A549 (cell line): ENCODE data around the gene ADGRL2. TPM values are rescaled to one million over a fixed set of nuclear protein-coding genes. Genes with fewer than 3 reads are reported as not detected.

Experiments
- ATAC-seq, 2 experiments: fragments of 200-7000 bp in 1 of 2; fragments of >200 bp in 1 of 2; cut with Nextera tagmentation in 1 of 2; cut with Tn5 transposase in 1 of 2; 3 replicates each; pipeline versions ENCODE4 v1.8.0 to v1.9.1; 2018 to 2020; ENCODE audit warnings: mild to moderate bottlenecking in 1 of 2, moderate library complexity in 1 of 2
- CTCF ChIA-PET: fragments of 300-600 bp; sonication (Branson Sonifier 250); formaldehyde crosslinking; extraction: SDS; loops from one replicate; lab custom pipeline; 2021; ENCODE audit warnings: antibody characterized with exemption, inconsistent platforms; lab: Yijun Ruan, JAX
- POLR2A ChIA-PET: fragments of 350-600 bp; formaldehyde crosslinking; extraction: SDS; loops from one replicate; lab custom pipeline; 2021; ENCODE audit warnings: antibody characterized with exemption, inconsistent platforms; lab: Yijun Ruan, JAX
- DNase-seq, 2 experiments: peaks; one replicate each; pipeline versions ENCODE4 v3.0.0 to v3.0.0-alpha.2; 2011 to 2016; ENCODE audit warnings: low read depth in 1 of 2, low spot score in 1 of 2
- FAIRE-seq: peaks from 2 replicates; lab custom pipeline; 2011; peaks lifted over from hg19 to GRCh38; lab: Jason Lieb, UNC
- H3K27ac ChIP-seq, 2 experiments: fragments of >200 bp; sonication (Bioruptor Twin); formaldehyde crosslinking; 3 replicates each; pipeline ENCODE4 v1.5.1; 2016 to 2017
- H3K4me1 ChIP-seq: fragments of >200 bp; sonication (Bioruptor Twin); formaldehyde crosslinking; 3 replicates; pipeline ENCODE4 v1.6.1; 2016
- H3K4me2 ChIP-seq: fragments of >200 bp; sonication (Bioruptor Twin); formaldehyde crosslinking; 3 replicates; pipeline ENCODE4 v1.6.1; 2016
- H3K4me3 ChIP-seq: fragments of >200 bp; sonication (Bioruptor Twin); formaldehyde crosslinking; 3 replicates; pipeline ENCODE4 v1.5.1; 2016
- H3K9me3 ChIP-seq: fragments of >200 bp; sonication (Bioruptor Twin); formaldehyde crosslinking; 3 replicates; pipeline ENCODE4 v1.6.1; 2016
- ATOH8 ChIP-seq: fragments of 250-450 bp; sonication (Bioruptor Pico); IDR thresholded peaks from 2 replicates; pipeline ENCODE4 v1.5.0; 2020; ENCODE audit warnings: low read depth, mild to moderate bottlenecking, moderate library complexity
- BCL3 ChIP-seq: fragments of >200 bp; sonication (Bioruptor Twin); formaldehyde crosslinking; IDR thresholded peaks from 3 replicates; pipeline ENCODE4 v1.6.1; 2016
- CEBPB ChIP-seq, 2 experiments: fragments of >200 bp in 1 of 2; sonication (Bioruptor Twin) in 1 of 2; formaldehyde crosslinking in 1 of 2; IDR thresholded peaks; 2 replicates each; pipeline ENCODE4 v1.6.1; 2012 to 2016
- E2F6 ChIP-seq: IDR thresholded peaks from 2 replicates; pipeline ENCODE4 v1.6.1; 2012; ENCODE audit warnings: low read depth, borderline replicate concordance
- EHMT2 ChIP-seq: fragments of 200-600 bp; sonication (generic); IDR thresholded peaks from 2 replicates; pipeline ENCODE4 v1.6.1; 2016; ENCODE audit warnings: antibody characterized with exemption, low read depth, mild to moderate bottlenecking, moderate library complexity
- EP300 ChIP-seq, 2 experiments: fragments of >200 bp; sonication (Bioruptor Twin); formaldehyde crosslinking; IDR thresholded peaks; 2 replicates in 1 of 2; 3 replicates in 1 of 2; pipeline ENCODE4 v1.6.1; 2016 to 2017
- FOSB ChIP-seq: fragments of 250-450 bp; sonication (Bioruptor Pico); IDR thresholded peaks from 2 replicates; pipeline ENCODE4 v1.5.0; 2020; ENCODE audit warnings: mild to moderate bottlenecking, moderate library complexity
- FOSL2 ChIP-seq, 2 experiments: fragments of 450-650 bp in 1 of 2; fragments of >200 bp in 1 of 2; sonication (Bioruptor Twin) in 1 of 2; formaldehyde crosslinking; IDR thresholded peaks; 2 replicates each; pipeline versions ENCODE4 v1.5.0 to v1.6.1; 2016 to 2020; ENCODE audit warnings: mild to moderate bottlenecking in 1 of 2, moderate library complexity in 1 of 2
- GATA3 ChIP-seq: IDR thresholded peaks from 2 replicates; pipeline ENCODE4 v1.6.1; 2012; ENCODE audit warnings: borderline replicate concordance
- HDAC2 ChIP-seq: fragments of 200-600 bp; sonication (generic); IDR thresholded peaks from 2 replicates; pipeline ENCODE4 v1.6.1; 2016
- HEYL ChIP-seq: fragments of 250-450 bp; sonication (Bioruptor Pico); IDR thresholded peaks from 2 replicates; pipeline ENCODE4 v1.8.0; 2021; ENCODE audit warnings: mild to moderate bottlenecking, moderate library complexity
- HOXA7 ChIP-seq: fragments of 250-450 bp; sonication (Bioruptor Pico); IDR thresholded peaks from 2 replicates; pipeline ENCODE4 v1.5.0; 2020; ENCODE audit warnings: mild to moderate bottlenecking, moderate library complexity
- HOXB5 ChIP-seq: fragments of 250-450 bp; sonication (Bioruptor Pico); IDR thresholded peaks from 2 replicates; pipeline ENCODE4 v1.5.0; 2020; ENCODE audit warnings: mild to moderate bottlenecking, moderate library complexity
- JUN ChIP-seq, 2 experiments: fragments of >200 bp; sonication (Bioruptor Twin); formaldehyde crosslinking; IDR thresholded peaks; 2 replicates in 1 of 2; 3 replicates in 1 of 2; pipeline ENCODE4 v1.6.1; 2016 to 2017
- KDM1A ChIP-seq: fragments of 200-600 bp; sonication (generic); IDR thresholded peaks from 2 replicates; pipeline ENCODE4 v1.6.1; 2016; ENCODE audit warnings: low read depth, mild to moderate bottlenecking
- KDM5A ChIP-seq: fragments of 200-600 bp; sonication (generic); IDR thresholded peaks from 2 replicates; pipeline ENCODE4 v1.6.1; 2016; ENCODE audit warnings: antibody characterized with exemption, mild to moderate bottlenecking
- MAX ChIP-seq: IDR thresholded peaks from 2 replicates; pipeline ENCODE4 v1.6.1; 2012
- MAZ ChIP-seq: fragments of 150-350 bp; IDR thresholded peaks from 2 replicates; pipeline ENCODE4 v1.6.1; 2014; ENCODE audit warnings: antibody characterized with exemption, low read depth, low read length, borderline replicate concordance
- PHF8 ChIP-seq: fragments of 200-600 bp; sonication (generic); IDR thresholded peaks from 2 replicates; pipeline ENCODE4 v1.6.1; 2016; ENCODE audit warnings: low read depth, mild to moderate bottlenecking, antibody characterized with exemption, moderate library complexity, borderline replicate concordance
- REST ChIP-seq: fragments of 200-600 bp; sonication (generic); IDR thresholded peaks from 2 replicates; pipeline ENCODE4 v1.6.1; 2016; ENCODE audit warnings: antibody characterized with exemption, mild to moderate bottlenecking, moderate library complexity
- RNF2 ChIP-seq: fragments of 200-600 bp; sonication (generic); IDR thresholded peaks from 2 replicates; pipeline ENCODE4 v1.6.1; 2016; ENCODE audit warnings: low read depth, mild to moderate bottlenecking, antibody characterized with exemption, moderate library complexity, borderline replicate concordance
- SREBF2 ChIP-seq: fragments of 450-650 bp; IDR thresholded peaks from 2 replicates; pipeline ENCODE4 v1.6.1; 2014; ENCODE audit warnings: mild to moderate bottlenecking, moderate library complexity
- TFCP2L1 ChIP-seq: fragments of 250-450 bp; sonication (Bioruptor Pico); IDR thresholded peaks from 2 replicates; pipeline ENCODE4 v1.5.0; 2021; ENCODE audit warnings: mild to moderate bottlenecking
- ZFP36 ChIP-seq: fragments of 450-650 bp; IDR thresholded peaks from 2 replicates; pipeline ENCODE4 v1.6.1; 2014; ENCODE audit warnings: borderline replicate concordance; ENCODE audit not compliant: partially characterized antibody
- ZNF302 ChIP-seq: fragments of 250-450 bp; sonication (Bioruptor Pico); IDR thresholded peaks from 2 replicates; pipeline ENCODE4 v1.9.0; 2021; ENCODE audit warnings: inconsistent platforms, mild to moderate bottlenecking, moderate library complexity
- ZSCAN20 ChIP-seq: fragments of 250-450 bp; sonication (Bioruptor Pico); IDR thresholded peaks from 2 replicates; pipeline ENCODE4 v1.8.0; 2022; ENCODE audit warnings: mild to moderate bottlenecking, moderate library complexity
- WGBS: methylation state at CpG from one replicate; pipeline ENCODE4 v1.1.6; 2017; ENCODE audit errors: missing lambda C conversion rate; 5-methylcytosine and 5-hydroxymethylcytosine counted together
- polyA plus RNA-seq, 4 experiments: library from polyadenylated mRNA; depleted of rRNA in 3 of 4; stranded (reverse); fragments of >200 nt; fragmentation: RNase III in 1 of 4; extraction: RNeasy Plus Mini Kit Qiagen cat#74134 plus additional on column Dnase treatment in 1 of 4; gene quantifications; 2 replicates in 3 of 4; 3 replicates in 1 of 4; pipeline ENCODE4 v1.2.3, GENCODE V29; 2011 to 2017

Gene ADGRL2
- polyA plus RNA-seq, 2 of the 4 experiments (the other 2 are of a cell fraction), result 12.8 to 24.1 TPM

- no peak for FAIRE-seq
- POLR2A ChIA-PET, result no interaction called here
- Histone ChIP-seq H3K27ac (no peak overlapping the region), H3K9me3 (no peaks in the 10 kb centered on the region), H3K4me3 (no peak overlapping the region), H3K4me1 (0 out of 3 replicates have a peak, but pooled peaks cover 4% of the 10 kb centered on the region), H3K4me2 (no peak overlapping the region)
- no peak for TF ChIP-seq KDM5A
- TF ChIP-seq BCL3, result no peak
- TF ChIP-seq MAX, result no peak
- TF ChIP-seq PHF8, result no peak
- TF ChIP-seq KDM1A, result no peak
- ATAC-seq, result no peak
- DNase-seq, result no peak
- CTCF ChIA-PET, result interaction anchor here (0.6 kb wide), 1 partner anchor 49 kb away, joined by 3 read pairs; no protein-coding TSS in a partner anchor
- 73% methylated on average over 3 of the region's 3 CpGs for WGBS
Observed at GRCh38 chr1:81912383-81912782, 111.6 kb downstream of the ADGRL2 start.

GRCh38 chr1:81915937-81916336 is 115.2 kb downstream of the ADGRL2 start:
- Histone ChIP-seq H3K9me3 (no peaks in the 10 kb centered on the region), H3K27ac (no peak overlapping the region), H3K4me3 (no peak overlapping the region), H3K4me2 (no peak overlapping the region), H3K4me1 (0 out of 3 replicates have a peak, but pooled peaks cover 4% of the 10 kb centered on the region)
- 57% methylated on average over 3 of the region's 3 CpGs for WGBS
- TF ChIP-seq REST (no peak), EP300 (IDR thresholded peaks at IDR 0.05) (no peak), TFCP2L1 (CRISPR knock-in tag) (no peak), HOXA7 (CRISPR knock-in tag) (no peak), JUN (IDR thresholded peaks at IDR 0.05) (no peak), EHMT2 (no peak), PHF8 (no peak), ZSCAN20 (CRISPR knock-in tag) (no peak), RNF2 (no peak), FOSB (CRISPR knock-in tag) (no peak), ATOH8 (CRISPR knock-in tag) (no peak), E2F6 (no peak)
- DNase-seq (no peak), ATAC-seq (no peak), FAIRE-seq (no peak)
- ChIA-PET POLR2A (no interaction called here), CTCF (no interaction called here)

- FAIRE-seq (no peak), ATAC-seq (no peak), DNase-seq (no peak)
- CTCF ChIA-PET, result no interaction called here
- Histone ChIP-seq H3K4me1 (no peaks in the 10 kb centered on the region), H3K4me3 (no peak overlapping the region), H3K9me3 (no peaks in the 10 kb centered on the region), H3K4me2 (no peak overlapping the region), H3K27ac (no peak overlapping the region)
- WGBS, result 74% methylated on average over 6 of the region's 6 CpGs
- POLR2A ChIA-PET, result no interaction called here
- no peak for TF ChIP-seq HDAC2
- TF ChIP-seq BCL3, result no peak
- no peak for TF ChIP-seq ZNF302 (CRISPR knock-in tag)
- TF ChIP-seq TFCP2L1 (CRISPR knock-in tag), result no peak
- TF ChIP-seq ZSCAN20 (CRISPR knock-in tag), result no peak
- TF ChIP-seq MAX, result no peak
- no peak for TF ChIP-seq SREBF2
- no peak for TF ChIP-seq HOXB5
- no peak for TF ChIP-seq ZFP36
- no peak for TF ChIP-seq MAZ
- TF ChIP-seq GATA3, result no peak
- no peak for TF ChIP-seq CEBPB (IDR thresholded peaks at IDR 0.05)
- no peak for TF ChIP-seq HEYL (CRISPR knock-in tag)
- no peak for TF ChIP-seq KDM5A
- no peak for TF ChIP-seq FOSL2 (IDR thresholded peaks at IDR 0.05)
- TF ChIP-seq FOSL2 (CRISPR knock-in tag; IDR thresholded peaks at IDR 0.05), result no peak
Observed at GRCh38 chr1:81920245-81920740, 119.6 kb downstream of the ADGRL2 start.
